ENCODE measurements around the gene VPS45. TPM values are rescaled to one million over a fixed set of nuclear protein-coding genes. Genes with fewer than 3 reads are reported as not detected.

The VPS45 gene
- total RNA-seq, 1 experiment from 2014 or later: 47.8 TPM

DNA sequence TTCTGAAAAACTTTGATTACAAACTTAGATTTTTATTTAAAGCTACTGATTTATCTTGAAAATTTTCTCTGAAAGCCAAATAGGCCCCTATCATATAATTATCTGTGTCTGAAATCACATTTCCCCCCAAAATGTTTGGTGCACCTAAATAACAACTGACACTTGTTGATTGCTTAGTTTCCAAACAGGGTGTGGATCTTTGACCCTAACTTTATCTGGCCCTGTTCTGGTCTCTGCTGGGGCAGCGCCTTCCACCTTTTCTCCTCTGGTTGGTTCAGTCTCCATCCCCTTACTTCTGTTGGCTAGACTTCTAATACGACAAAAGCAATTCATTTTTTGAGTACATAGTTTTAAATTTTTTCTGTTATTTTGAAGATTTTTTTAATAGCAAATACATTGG lies 46.9 kb upstream of the VPS45 start:
- no peak for ATAC-seq
- Histone ChIP-seq H3K9ac (ENCODE audit: low read length) (no peak overlapping the region), H3K4me1 (ENCODE audit: insufficient read depth, low read length) (peaks cover 21% of the 10 kb centered on the region), H3K27me3 (ENCODE audit: low read length) (no peaks in the 10 kb centered on the region), H3K27ac (ENCODE audit: low read length) (peak overlapping the region; percentile 8), H3K4me2 (ENCODE audit: low read length) (peak overlapping the region; percentile 44; the same call in 1 of the 2 replicates), H4K20me1 (ENCODE audit: low read length) (no peaks in the 10 kb centered on the region), H3F3A (ENCODE audit: low read length, unreplicated experiment) (no peaks in the 10 kb centered on the region), H3K9me3 (ENCODE audit: low read length) (no peaks in the 10 kb centered on the region), H3K79me2 (ENCODE audit: low read length) (no peaks in the 10 kb centered on the region), H3K36me3 (ENCODE audit: low read depth, low read length) (no peaks in the 10 kb centered on the region), H3K4me3 (ENCODE audit: low read length) (no peak overlapping the region), H3K9me2 (replicated peaks; ENCODE audit: low read length) (no peaks in the 10 kb centered on the region), H2AFZ (ENCODE audit: low read length) (no peak overlapping the region; the same call in 1 of the 2 replicates)
- no TSS peak for BruUV-seq (replicated peaks)
- CTCF ChIA-PET: no interaction called here
- POLR2A ChIA-PET (ENCODE audit: unreplicated experiment): no interaction called here
- intact Hi-C loops (cut with micrococcal nuclease): no loop called here
- DNase-seq: no peak
- no peak for TF ChIP-seq EZH2 (IDR thresholded peaks at IDR 0.05; ENCODE audit: low read length, unreplicated experiment)
- TF ChIP-seq, protein P1, sequence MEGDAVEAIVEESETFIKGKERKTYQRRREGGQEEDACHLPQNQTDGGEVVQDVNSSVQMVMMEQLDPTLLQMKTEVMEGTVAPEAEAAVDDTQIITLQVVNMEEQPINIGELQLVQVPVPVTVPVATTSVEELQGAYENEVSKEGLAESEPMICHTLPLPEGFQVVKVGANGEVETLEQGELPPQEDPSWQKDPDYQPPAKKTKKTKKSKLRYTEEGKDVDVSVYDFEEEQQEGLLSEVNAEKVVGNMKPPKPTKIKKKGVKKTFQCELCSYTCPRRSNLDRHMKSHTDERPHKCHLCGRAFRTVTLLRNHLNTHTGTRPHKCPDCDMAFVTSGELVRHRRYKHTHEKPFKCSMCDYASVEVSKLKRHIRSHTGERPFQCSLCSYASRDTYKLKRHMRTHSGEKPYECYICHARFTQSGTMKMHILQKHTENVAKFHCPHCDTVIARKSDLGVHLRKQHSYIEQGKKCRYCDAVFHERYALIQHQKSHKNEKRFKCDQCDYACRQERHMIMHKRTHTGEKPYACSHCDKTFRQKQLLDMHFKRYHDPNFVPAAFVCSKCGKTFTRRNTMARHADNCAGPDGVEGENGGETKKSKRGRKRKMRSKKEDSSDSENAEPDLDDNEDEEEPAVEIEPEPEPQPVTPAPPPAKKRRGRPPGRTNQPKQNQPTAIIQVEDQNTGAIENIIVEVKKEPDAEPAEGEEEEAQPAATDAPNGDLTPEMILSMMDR (conservative IDR thresholded peaks at IDR 0.05; ENCODE audit: low read depth, low read length): no peak
- no peak for TF ChIP-seq EZH2phosphoT487 (IDR thresholded peaks at IDR 0.05; ENCODE audit: borderline replicate concordance, low read length)

DNA sequence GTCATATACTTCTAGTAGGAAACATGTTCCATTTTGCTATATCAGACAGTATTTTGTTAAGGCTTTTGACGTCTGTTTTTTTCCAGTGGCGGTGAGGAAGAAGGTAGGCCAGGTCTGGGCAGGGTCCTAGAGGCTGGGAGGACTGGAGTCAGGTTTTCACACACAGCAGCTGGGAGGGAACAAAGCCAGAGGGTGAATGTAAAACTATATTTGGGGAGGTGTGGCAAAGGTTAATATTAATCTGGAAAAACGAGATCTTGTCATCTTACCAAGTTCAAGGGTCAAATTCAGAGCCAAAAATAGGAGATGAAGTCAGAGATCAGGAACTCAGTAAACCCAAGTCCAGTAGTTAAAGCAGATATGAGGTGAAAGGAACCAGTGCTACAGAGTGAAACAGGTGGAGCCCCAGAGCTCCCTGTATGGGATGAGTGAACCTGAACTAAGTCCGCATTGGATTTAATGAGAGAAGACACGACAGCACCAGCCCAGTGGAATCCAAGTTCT lies 46.3 kb upstream of the VPS45 start:
- Histone ChIP-seq H3K4me3 (ENCODE audit: low read length) (no peak overlapping the region; the same call in 1 of the 2 replicates), H4K20me1 (ENCODE audit: low read length) (no peaks in the 10 kb centered on the region), H3K9me2 (replicated peaks; ENCODE audit: low read length) (no peaks in the 10 kb centered on the region), H3K27me3 (ENCODE audit: low read length) (no peaks in the 10 kb centered on the region), H3F3A (ENCODE audit: low read length, unreplicated experiment) (no peaks in the 10 kb centered on the region), H3K4me2 (ENCODE audit: low read length) (peak overlapping the region; percentile 44), H2AFZ (ENCODE audit: low read length) (peak overlapping the region; percentile 19; the same call in 1 of the 2 replicates), H3K9ac (ENCODE audit: low read length) (no peak overlapping the region), H3K36me3 (ENCODE audit: low read depth, low read length) (no peaks in the 10 kb centered on the region), H3K9me3 (ENCODE audit: low read length) (no peaks in the 10 kb centered on the region), H3K79me2 (ENCODE audit: low read length) (no peaks in the 10 kb centered on the region), H3K27ac (ENCODE audit: low read length) (peak overlapping the region; percentile 8), H3K4me1 (ENCODE audit: insufficient read depth, low read length) (peaks cover 16% of the 10 kb centered on the region)
- DNase-seq: peak; percentile 61
- TF ChIP-seq EZH2phosphoT487 (IDR thresholded peaks at IDR 0.05; ENCODE audit: borderline replicate concordance, low read length): no peak
- no peak for TF ChIP-seq EZH2 (IDR thresholded peaks at IDR 0.05; ENCODE audit: low read length, unreplicated experiment)
- TF ChIP-seq, protein P1 (conservative IDR thresholded peaks at IDR 0.05; ENCODE audit: low read depth, low read length): no peak
- peak; percentile 69 for ATAC-seq
- POLR2A ChIA-PET (ENCODE audit: unreplicated experiment): no interaction called here
- intact Hi-C loops (cut with micrococcal nuclease): no loop called here
- CTCF ChIA-PET: no interaction called here
- BruUV-seq (replicated peaks): no TSS peak

DNA sequence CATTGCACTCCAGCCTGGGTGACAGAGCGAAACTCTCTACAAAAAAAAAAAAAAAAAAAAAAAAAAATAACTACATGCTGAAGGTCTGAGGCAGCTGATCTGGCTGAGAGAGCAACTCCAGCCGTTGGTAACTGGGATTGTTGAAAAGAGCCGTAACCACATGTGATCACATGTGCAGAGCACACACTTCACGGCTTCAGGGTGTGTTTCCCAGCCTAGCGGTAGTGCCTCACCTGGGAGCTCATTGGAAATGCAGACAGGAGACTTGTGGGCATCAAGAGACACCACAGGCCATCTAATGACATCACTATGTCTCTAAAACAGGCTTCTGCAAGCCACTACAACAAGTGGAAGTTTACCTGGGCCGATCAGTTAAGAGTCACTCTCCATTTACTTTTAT lies 45.2 kb upstream of the VPS45 start:
- H4K20me1 ChIP-seq (ENCODE audit: low read length): no peaks in the 10 kb centered on the region
- ATAC-seq (no peak), DNase-seq (no peak)
- no peak overlapping the region for H2AFZ ChIP-seq (ENCODE audit: low read length)
- TF ChIP-seq, protein P1 (conservative IDR thresholded peaks at IDR 0.05; ENCODE audit: low read depth, low read length): no peak
- TF ChIP-seq EZH2 (IDR thresholded peaks at IDR 0.05; ENCODE audit: low read length, unreplicated experiment) (no peak), EZH2phosphoT487 (IDR thresholded peaks at IDR 0.05; ENCODE audit: borderline replicate concordance, low read length) (no peak)
- no peaks in the 10 kb centered on the region for H3K9me2 ChIP-seq (replicated peaks; ENCODE audit: low read length)
- no peak overlapping the region for H3K4me2 ChIP-seq (ENCODE audit: low read length)
- no peaks in the 10 kb centered on the region for H3K27me3 ChIP-seq (ENCODE audit: low read length)
- peaks cover 16% of the 10 kb centered on the region for H3K4me1 ChIP-seq (ENCODE audit: insufficient read depth, low read length)
- ChIA-PET CTCF (no interaction called here), POLR2A (ENCODE audit: unreplicated experiment) (no interaction called here)
- no peaks in the 10 kb centered on the region for H3K79me2 ChIP-seq (ENCODE audit: low read length)
- H3K36me3 ChIP-seq (ENCODE audit: low read depth, low read length): no peaks in the 10 kb centered on the region
- no peak overlapping the region for H3K4me3 ChIP-seq (ENCODE audit: low read length)
- H3K9ac ChIP-seq (ENCODE audit: low read length): no peak overlapping the region
- intact Hi-C loops (cut with micrococcal nuclease): no loop called here
- H3F3A ChIP-seq (ENCODE audit: low read length, unreplicated experiment): no peaks in the 10 kb centered on the region
- no peaks in the 10 kb centered on the region for H3K9me3 ChIP-seq (ENCODE audit: low read length)
- BruUV-seq (replicated peaks): no TSS peak
- H3K27ac ChIP-seq (ENCODE audit: low read length): no peak overlapping the region

Data from PC-3 (cell line).